Transverse colon (tissue), 4 donors: ENCODE results near the gene CHID1. TPM values are rescaled to one million over a fixed set of nuclear protein-coding genes. Genes with fewer than 3 reads are reported as not detected.

ENCODE experiments used
- DNase-seq: peaks from one replicate; pipeline ENCODE4 v3.0.0-alpha.2; 2019
- H3K27ac ChIP-seq, 4 donors: fragments of 200-600 bp; sonication (generic); 2 replicates each; pipeline ENCODE4 v1.5.1; 2016 to 2018; ENCODE audit warnings: inconsistent platforms in 4 of 4
- H3K27me3 ChIP-seq: fragments of 200-600 bp; sonication (generic); 2 replicates; pipeline ENCODE4 v1.5.1; 2017; ENCODE audit warnings: inconsistent platforms
- H3K36me3 ChIP-seq, 4 donors: fragments of 200-600 bp; sonication (generic); 2 replicates each; pipeline ENCODE4 v1.5.1; 2017 to 2019; ENCODE audit warnings: inconsistent platforms in 4 of 4
- H3K4me1 ChIP-seq, 4 donors: fragments of 200-600 bp; sonication (generic); 2 replicates each; pipeline ENCODE4 v1.5.1; 2017 to 2020; ENCODE audit warnings: inconsistent platforms in 4 of 4
- H3K4me3 ChIP-seq, 4 donors: fragments of 200-600 bp; sonication (generic); 1 replicate in 1 of 4; 2 replicates in 3 of 4; pipeline versions ENCODE4 v1.5.1 to v1.6.1; 2017 to 2019; ENCODE audit warnings: inconsistent platforms in 4 of 4
- H3K9me3 ChIP-seq, 2 donors: fragments of 200-600 bp; sonication (generic); 2 replicates each; pipeline ENCODE4 v1.5.1; 2017 to 2019; ENCODE audit warnings: inconsistent platforms in 2 of 2
- EP300 ChIP-seq: sonication (generic); formaldehyde crosslinking; IDR thresholded peaks from one replicate; pipeline ENCODE4 v1.6.1; 2017; ENCODE audit warnings: antibody characterized with exemption, low read depth
- POLR2A ChIP-seq: fragments of 450-650 bp; IDR thresholded peaks from one replicate; pipeline ENCODE4 v1.6.1; 2016; ENCODE audit warnings: antibody characterized with exemption, mild to moderate bottlenecking, moderate library complexity
- POLR2AphosphoS5 ChIP-seq, 3 donors: sonication (generic); formaldehyde crosslinking; IDR thresholded peaks; one replicate each; pipeline ENCODE4 v1.6.1; 2016; ENCODE audit warnings: antibody characterized with exemption in 3 of 3
- WGBS, 2 donors: methylation state at CpG; one replicate each; pipeline ENCODE4 v1.1.5; 2018; ENCODE audit warnings: low coverage in 1 of 2; 5-methylcytosine and 5-hydroxymethylcytosine counted together
- in situ Hi-C, 4 donors: fragments of 200-750 bp; cut with MboI; loops; one replicate each; pipeline versions ENCODE4 v1.15.0 to v1.15.1; 2017; ENCODE audit warnings: low sequenced_read_pairs in 3 of 4, low pct_ligation_motif_present in 1 of 4, low pct_unique_long_range_greater_than_20kb in 1 of 4
- intact Hi-C: fragments of 100-400 bp; cut with DNase I; formaldehyde crosslinking; loops from one replicate; pipeline ENCODE4 v1.15.1; 2023; ENCODE audit warnings: low total_unique reads
- total RNA-seq, 4 donors: library from RNA; depleted of rRNA; stranded (reverse); fragments of >200 nt; gene quantifications; one replicate each; pipeline ENCODE4 v1.1.0, GENCODE V29; 2016
- TF ChIP-seq, protein P1 (sequence below), 5 experiments: fragments of 200-600 bp in 3 of 5; fragments of 450-650 bp in 2 of 5; sonication (generic) in 3 of 5; IDR thresholded peaks; 1 replicate in 2 of 5; 2 replicates in 3 of 5; pipeline ENCODE4 v1.5.1; 2016 to 2017; ENCODE audit warnings: antibody characterized with exemption in 5 of 5, inconsistent platforms in 3 of 5, mild to moderate bottlenecking in 2 of 5, moderate library complexity in 1 of 5

The CHID1 gene
- total RNA-seq, 4 donors from 2014 or later = 15.3 to 58.2 (median 41.4) TPM

DNA sequence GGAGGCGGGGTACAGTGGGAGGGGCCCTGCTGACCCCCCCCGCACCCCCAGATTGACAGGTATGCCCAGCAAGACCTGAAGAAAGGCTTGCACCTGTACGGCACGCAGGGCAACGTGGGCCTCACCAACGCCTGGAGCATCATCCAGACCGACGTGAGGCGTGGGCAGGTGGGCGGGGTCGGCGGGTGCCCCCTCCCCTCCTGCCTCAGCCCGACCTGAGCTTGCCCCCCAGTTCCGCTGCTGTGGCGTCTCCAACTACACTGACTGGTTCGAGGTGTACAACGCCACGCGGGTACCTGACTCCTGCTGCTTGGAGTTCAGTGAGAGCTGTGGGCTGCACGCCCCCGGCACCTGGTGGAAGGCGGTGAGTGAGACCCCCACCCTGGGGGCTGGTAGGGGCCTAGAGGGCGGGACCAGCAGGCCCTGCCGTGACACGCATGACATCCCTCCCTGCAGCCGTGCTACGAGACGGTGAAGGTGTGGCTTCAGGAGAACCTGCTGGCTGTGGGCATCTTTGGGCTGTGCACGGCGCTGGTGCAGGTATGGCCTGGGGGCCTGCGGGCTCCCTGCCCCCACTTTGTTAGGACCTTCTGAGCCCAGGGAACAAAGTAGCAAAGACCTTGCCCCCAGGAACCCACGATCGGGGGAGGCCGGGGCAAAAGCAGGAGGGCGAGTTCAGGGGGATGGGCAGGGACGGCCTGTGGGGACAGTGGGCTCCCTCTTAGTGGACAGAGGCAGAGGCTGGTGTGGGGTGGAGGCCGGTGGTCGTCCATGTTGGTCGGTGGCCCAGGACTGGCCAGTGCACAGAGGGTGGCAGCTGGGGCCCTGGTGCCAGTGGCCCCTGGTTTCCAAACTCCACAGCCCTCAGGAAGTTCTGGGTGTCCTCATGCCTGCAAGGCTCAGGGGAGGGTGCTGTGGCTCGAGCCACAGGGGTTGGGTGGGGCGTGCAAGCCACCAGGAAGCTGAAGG lies 44.9 kb downstream of the CHID1 start:
- no peak overlapping the region for H3K4me3 ChIP-seq
- peaks cover 36% of the 10 kb centered on the region for H3K27me3 ChIP-seq
- 67% methylated on average over 39 of the region's 41 CpGs; no CpG with 5 or more reads in 1 of the 2 donors for WGBS, 2 donors
- TF ChIP-seq POLR2A (no peak), POLR2AphosphoS5 (IDR thresholded peaks at IDR 0.05) (no peak), EP300 (no peak)
- TF ChIP-seq, protein P1, sequence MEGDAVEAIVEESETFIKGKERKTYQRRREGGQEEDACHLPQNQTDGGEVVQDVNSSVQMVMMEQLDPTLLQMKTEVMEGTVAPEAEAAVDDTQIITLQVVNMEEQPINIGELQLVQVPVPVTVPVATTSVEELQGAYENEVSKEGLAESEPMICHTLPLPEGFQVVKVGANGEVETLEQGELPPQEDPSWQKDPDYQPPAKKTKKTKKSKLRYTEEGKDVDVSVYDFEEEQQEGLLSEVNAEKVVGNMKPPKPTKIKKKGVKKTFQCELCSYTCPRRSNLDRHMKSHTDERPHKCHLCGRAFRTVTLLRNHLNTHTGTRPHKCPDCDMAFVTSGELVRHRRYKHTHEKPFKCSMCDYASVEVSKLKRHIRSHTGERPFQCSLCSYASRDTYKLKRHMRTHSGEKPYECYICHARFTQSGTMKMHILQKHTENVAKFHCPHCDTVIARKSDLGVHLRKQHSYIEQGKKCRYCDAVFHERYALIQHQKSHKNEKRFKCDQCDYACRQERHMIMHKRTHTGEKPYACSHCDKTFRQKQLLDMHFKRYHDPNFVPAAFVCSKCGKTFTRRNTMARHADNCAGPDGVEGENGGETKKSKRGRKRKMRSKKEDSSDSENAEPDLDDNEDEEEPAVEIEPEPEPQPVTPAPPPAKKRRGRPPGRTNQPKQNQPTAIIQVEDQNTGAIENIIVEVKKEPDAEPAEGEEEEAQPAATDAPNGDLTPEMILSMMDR (IDR thresholded peaks at IDR 0.05) = no peak
- DNase-seq = no peak
- H3K4me1 ChIP-seq = peaks cover 0 to 10% (median 4%) of the 10 kb centered on the region in 4 donors
- no peaks in the 10 kb centered on the region for H3K9me3 ChIP-seq
- intact Hi-C loops (no loop called here), in situ Hi-C loops (loop anchor here in 2 of 4 donors (25.0 kb wide), 1 partner anchor 172 kb away; the partner anchor contains the start of gene MUC6 (in 2 of the 2))
- no peaks in the 10 kb centered on the region for H3K36me3 ChIP-seq
- H3K27ac ChIP-seq = no peak overlapping the region

DNA sequence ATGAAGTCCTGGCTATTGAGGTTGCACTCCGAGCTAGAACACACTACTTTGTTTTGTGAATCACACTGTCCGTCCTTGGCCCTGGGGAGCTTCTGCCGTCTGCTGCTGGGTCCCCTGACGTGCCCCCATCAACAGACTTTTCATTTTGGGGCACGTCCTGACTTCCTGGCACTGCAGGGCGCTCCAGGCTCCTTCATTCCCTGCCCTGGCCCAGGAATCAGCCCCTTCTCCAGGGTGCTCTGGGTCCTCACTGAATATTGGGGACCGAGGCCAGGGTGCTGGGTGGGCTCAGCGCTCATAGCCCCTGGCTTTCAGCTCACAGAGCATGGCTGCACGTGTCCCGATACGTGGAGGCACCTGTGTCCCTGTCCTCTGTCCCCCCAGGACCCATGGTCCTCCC lies 45.7 kb downstream of the CHID1 start:
- Histone ChIP-seq H3K4me1 (peaks cover 5 to 16% (median 8%) of the 10 kb centered on the region in 4 donors), H3K27me3 (peaks cover 37% of the 10 kb centered on the region), H3K27ac (no peak overlapping the region), H3K4me3 (no peak overlapping the region), H3K9me3 (no peaks in the 10 kb centered on the region), H3K36me3 (no peaks in the 10 kb centered on the region)
- intact Hi-C loops (no loop called here), in situ Hi-C loops (loop anchor here in 2 of 4 donors (25.0 kb wide), 1 partner anchor 172 kb away; the partner anchor contains the start of gene MUC6 (in 2 of the 2))
- DNase-seq = no peak
- 48% methylated on average over 11 of the region's 11 CpGs; no CpG with 5 or more reads in 1 of the 2 donors for WGBS, 2 donors
- TF ChIP-seq EP300 = no peak
- no peak for TF ChIP-seq POLR2A
- no peak for TF ChIP-seq POLR2AphosphoS5 (IDR thresholded peaks at IDR 0.05)
- TF ChIP-seq, protein P1 (IDR thresholded peaks at IDR 0.05) = no peak

DNA sequence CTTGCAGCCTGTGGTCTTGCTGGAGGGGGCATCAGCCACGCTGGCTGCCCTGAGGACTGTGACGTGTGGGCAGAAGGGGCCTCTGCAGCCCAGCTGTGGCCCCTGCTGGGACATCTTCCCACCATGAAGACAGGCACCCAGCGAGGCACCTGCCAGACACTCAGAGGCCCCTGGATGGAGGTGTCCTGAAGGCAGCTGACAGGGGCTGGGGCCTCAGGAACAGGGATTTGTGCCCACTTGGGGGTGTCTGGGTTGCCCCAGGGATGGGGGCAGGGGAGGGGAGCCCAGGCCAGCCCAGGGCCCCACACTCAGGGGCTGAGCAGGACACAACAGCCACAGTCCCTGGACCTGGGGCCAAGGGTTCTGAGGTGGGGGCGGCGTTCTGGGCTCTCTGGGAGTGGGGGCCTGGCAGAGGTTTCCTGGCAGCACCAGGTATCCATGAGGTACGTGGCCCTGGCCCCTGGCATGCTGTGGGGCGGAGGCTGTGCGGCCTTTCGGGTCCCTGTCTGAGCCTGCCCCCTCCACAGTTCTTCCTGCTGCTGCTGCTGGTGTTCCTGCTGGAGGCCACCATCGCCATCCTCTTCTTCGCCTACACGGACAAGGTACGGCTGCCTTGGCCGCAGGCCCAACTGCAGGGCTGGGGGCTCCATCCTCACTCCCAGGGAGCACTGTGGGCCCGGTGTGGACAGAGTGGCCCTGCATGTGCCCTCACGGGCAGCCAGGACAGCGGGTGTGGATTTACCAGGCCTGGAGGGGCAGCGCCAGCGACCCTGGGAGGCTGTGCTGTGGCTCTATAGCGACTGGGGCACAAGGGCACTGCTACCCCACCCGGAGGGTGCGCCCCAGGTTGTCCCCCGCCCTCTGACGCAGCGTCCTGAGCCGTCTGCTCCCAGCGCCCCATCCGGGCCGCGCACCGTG lies 46.4 kb downstream of the CHID1 start:
- WGBS, 2 donors = 69% methylated on average over 28 of the region's 31 CpGs; no CpG with 5 or more reads in 1 of the 2 donors
- no peaks in the 10 kb centered on the region for H3K36me3 ChIP-seq
- H3K27ac ChIP-seq = no peak overlapping the region
- in situ Hi-C loops (loop anchor here in 2 of 4 donors (25.0 kb wide), 1 partner anchor 173 kb away; the partner anchor contains the start of gene MUC6 (in 2 of the 2)), intact Hi-C loops (no loop called here)
- peaks cover 37% of the 10 kb centered on the region for H3K27me3 ChIP-seq
- DNase-seq = no peak
- TF ChIP-seq EP300 (no peak), POLR2A (no peak), POLR2AphosphoS5 (IDR thresholded peaks at IDR 0.05) (no peak)
- TF ChIP-seq, protein P1 (IDR thresholded peaks at IDR 0.05) = no peak
- no peak overlapping the region for H3K4me3 ChIP-seq
- H3K4me1 ChIP-seq = peaks cover 11 to 22% (median 14%) of the 10 kb centered on the region in 4 donors
- H3K9me3 ChIP-seq = no peaks in the 10 kb centered on the region
